Neural cell (in vitro differentiated cells): Measurements from ENCODE around the gene TEX101.

Experiments used
- EP300 ChIP-seq: fragments of 450-650 bp; conservative IDR thresholded peaks from 2 replicates; pipeline ENCODE4 v1.6.1; 2014; ENCODE audit warnings: antibody characterized with exemption, mild to moderate bottlenecking, moderate library complexity; ENCODE audit not compliant: poor library complexity, severe bottlenecking
- POLR2AphosphoS5 ChIP-seq: IDR thresholded peaks from 2 replicates; pipeline ENCODE4 v1.6.1; 2012
- RAD21 ChIP-seq: fragments of 450-650 bp; conservative IDR thresholded peaks from 2 replicates; pipeline ENCODE4 v1.6.1; 2014; ENCODE audit warnings: antibody characterized with exemption, mild to moderate bottlenecking, moderate library complexity
- TF ChIP-seq, protein P1 (sequence below): fragments of 450-650 bp; IDR thresholded peaks from 2 replicates; pipeline ENCODE4 v1.5.1; 2014; ENCODE audit warnings: antibody characterized with exemption, mild to moderate bottlenecking, moderate library complexity; ENCODE audit not compliant: poor library complexity, severe bottlenecking

DNA sequence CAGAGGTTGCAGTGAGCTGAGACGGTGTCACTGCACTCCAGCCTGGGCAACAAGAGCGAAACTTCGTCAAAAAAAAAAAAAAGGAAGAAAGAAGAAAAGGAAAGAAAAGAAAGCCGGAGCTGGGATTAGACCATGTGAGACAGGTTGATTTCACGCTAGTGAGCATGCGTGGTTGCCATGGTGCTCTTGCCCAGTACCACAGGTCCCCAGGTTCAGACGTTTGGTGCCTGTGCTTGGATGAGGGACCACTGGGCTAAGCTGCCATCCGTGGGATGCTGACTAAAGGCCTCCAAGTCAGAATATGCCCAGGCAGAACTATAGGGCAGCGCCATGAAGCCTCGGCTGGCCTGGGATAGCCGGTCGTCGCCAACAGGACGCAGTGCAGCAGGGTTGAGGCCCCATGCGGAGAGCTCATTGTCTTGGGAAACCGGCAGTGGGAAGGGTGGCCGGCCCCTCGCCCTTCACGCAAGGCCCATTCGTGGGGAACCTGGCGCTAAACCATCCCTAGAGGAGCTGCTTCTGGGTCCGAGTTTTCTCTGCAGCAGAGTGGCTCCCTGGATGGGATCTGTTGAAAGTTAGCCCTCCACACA, 7.2 kb upstream of the TEX101 start:
- TF ChIP-seq RAD21 (no peak), POLR2AphosphoS5 (no peak), EP300 (no peak)
- TF ChIP-seq, protein P1, sequence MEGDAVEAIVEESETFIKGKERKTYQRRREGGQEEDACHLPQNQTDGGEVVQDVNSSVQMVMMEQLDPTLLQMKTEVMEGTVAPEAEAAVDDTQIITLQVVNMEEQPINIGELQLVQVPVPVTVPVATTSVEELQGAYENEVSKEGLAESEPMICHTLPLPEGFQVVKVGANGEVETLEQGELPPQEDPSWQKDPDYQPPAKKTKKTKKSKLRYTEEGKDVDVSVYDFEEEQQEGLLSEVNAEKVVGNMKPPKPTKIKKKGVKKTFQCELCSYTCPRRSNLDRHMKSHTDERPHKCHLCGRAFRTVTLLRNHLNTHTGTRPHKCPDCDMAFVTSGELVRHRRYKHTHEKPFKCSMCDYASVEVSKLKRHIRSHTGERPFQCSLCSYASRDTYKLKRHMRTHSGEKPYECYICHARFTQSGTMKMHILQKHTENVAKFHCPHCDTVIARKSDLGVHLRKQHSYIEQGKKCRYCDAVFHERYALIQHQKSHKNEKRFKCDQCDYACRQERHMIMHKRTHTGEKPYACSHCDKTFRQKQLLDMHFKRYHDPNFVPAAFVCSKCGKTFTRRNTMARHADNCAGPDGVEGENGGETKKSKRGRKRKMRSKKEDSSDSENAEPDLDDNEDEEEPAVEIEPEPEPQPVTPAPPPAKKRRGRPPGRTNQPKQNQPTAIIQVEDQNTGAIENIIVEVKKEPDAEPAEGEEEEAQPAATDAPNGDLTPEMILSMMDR = no peak
